Activated naive CD8-positive, alpha-beta T cell (primary cell): ENCODE measurements around the gene KCTD1.

Source experiments
- H3K27ac Mint-ChIP-seq: one replicate; pipeline ENCODE4 v1.8.0; 2021; ENCODE audit warnings: mixed read lengths
- H3K27me3 Mint-ChIP-seq: one replicate; pipeline ENCODE4 v1.8.0; 2021; ENCODE audit warnings: mixed read lengths
- H3K36me3 Mint-ChIP-seq: one replicate; pipeline ENCODE4 v1.8.0; 2021; ENCODE audit warnings: mixed read lengths
- H3K4me1 Mint-ChIP-seq: one replicate; pipeline ENCODE4 v1.8.0; 2021; ENCODE audit warnings: low read depth, mixed read lengths
- H3K4me3 Mint-ChIP-seq: one replicate; pipeline ENCODE4 v1.8.0; 2021; ENCODE audit warnings: mild to moderate bottlenecking, mixed read lengths
- H3K9me3 Mint-ChIP-seq: one replicate; pipeline ENCODE4 v1.8.0; 2021; ENCODE audit warnings: low read depth, mixed read lengths

Gene KCTD1

GRCh38 chr18:26488417-26489009, 59.8 kb downstream of the KCTD1 start:
- Mint-ChIP-seq H3K9me3 (no peaks in the 10 kb centered on the region), H3K4me1 (no peaks in the 10 kb centered on the region), H3K4me3 (no peak overlapping the region), H3K27me3 (no peaks in the 10 kb centered on the region), H3K27ac (no peak overlapping the region), H3K36me3 (peaks cover 3% of the 10 kb centered on the region)

- no peaks in the 10 kb centered on the region for H3K9me3 Mint-ChIP-seq
- no peak overlapping the region for H3K4me3 Mint-ChIP-seq
- no peaks in the 10 kb centered on the region for H3K4me1 Mint-ChIP-seq
- no peak overlapping the region for H3K27ac Mint-ChIP-seq
- no peaks in the 10 kb centered on the region for H3K27me3 Mint-ChIP-seq
- peaks cover 3% of the 10 kb centered on the region for H3K36me3 Mint-ChIP-seq
These were observed 60.9 kb downstream of the KCTD1 start for GRCh38 chr18:26487437-26487836.

- no peaks in the 10 kb centered on the region for H3K4me1 Mint-ChIP-seq
- peaks cover 3% of the 10 kb centered on the region for H3K36me3 Mint-ChIP-seq
- no peak overlapping the region for H3K27ac Mint-ChIP-seq
- H3K4me3 Mint-ChIP-seq: no peak overlapping the region
- no peaks in the 10 kb centered on the region for H3K9me3 Mint-ChIP-seq
- H3K27me3 Mint-ChIP-seq: no peaks in the 10 kb centered on the region
These were observed 64.7 kb downstream of the KCTD1 start for GRCh38 chr18:26483633-26484032.

- Mint-ChIP-seq H3K27me3 (no peaks in the 10 kb centered on the region), H3K4me1 (no peaks in the 10 kb centered on the region), H3K9me3 (no peaks in the 10 kb centered on the region), H3K27ac (no peak overlapping the region), H3K4me3 (no peak overlapping the region), H3K36me3 (peaks cover 3% of the 10 kb centered on the region)
These were observed 65.8 kb downstream of the KCTD1 start for GRCh38 chr18:26482569-26482968.

- no peaks in the 10 kb centered on the region for H3K27me3 Mint-ChIP-seq
- no peak overlapping the region for H3K4me3 Mint-ChIP-seq
- no peaks in the 10 kb centered on the region for H3K4me1 Mint-ChIP-seq
- peaks cover 3% of the 10 kb centered on the region for H3K36me3 Mint-ChIP-seq
- no peak overlapping the region for H3K27ac Mint-ChIP-seq
- no peaks in the 10 kb centered on the region for H3K9me3 Mint-ChIP-seq
These were observed 67.2 kb downstream of the KCTD1 start for GRCh38 chr18:26480897-26481795.

- peaks cover 5% of the 10 kb centered on the region for H3K36me3 Mint-ChIP-seq
- no peak overlapping the region for H3K27ac Mint-ChIP-seq
- no peak overlapping the region for H3K4me3 Mint-ChIP-seq
- H3K9me3 Mint-ChIP-seq: no peaks in the 10 kb centered on the region
- no peaks in the 10 kb centered on the region for H3K4me1 Mint-ChIP-seq
- no peaks in the 10 kb centered on the region for H3K27me3 Mint-ChIP-seq
These were observed 68.7 kb downstream of the KCTD1 start for GRCh38 chr18:26479681-26480079.

- H3K4me3 Mint-ChIP-seq: no peak overlapping the region
- H3K36me3 Mint-ChIP-seq: peaks cover 4% of the 10 kb centered on the region
- H3K4me1 Mint-ChIP-seq: no peaks in the 10 kb centered on the region
- H3K9me3 Mint-ChIP-seq: no peaks in the 10 kb centered on the region
- no peaks in the 10 kb centered on the region for H3K27me3 Mint-ChIP-seq
- H3K27ac Mint-ChIP-seq: no peak overlapping the region
These were observed 69.2 kb downstream of the KCTD1 start for GRCh38 chr18:26479065-26479680.

- H3K27ac Mint-ChIP-seq: no peak overlapping the region
These were observed 70.4 kb downstream of the KCTD1 start for GRCh38 chr18:26477828-26478466.

GRCh38 chr18:26476697-26477096, 71.7 kb downstream of the KCTD1 start:
- H3K27ac Mint-ChIP-seq: no peak overlapping the region
- H3K36me3 Mint-ChIP-seq: peaks cover 3% of the 10 kb centered on the region
- no peaks in the 10 kb centered on the region for H3K9me3 Mint-ChIP-seq
- H3K4me3 Mint-ChIP-seq: no peak overlapping the region
- no peaks in the 10 kb centered on the region for H3K27me3 Mint-ChIP-seq
- H3K4me1 Mint-ChIP-seq: no peaks in the 10 kb centered on the region

More at GRCh38 chr18:26477828-26478466, 70.4 kb downstream of the KCTD1 start:
- no peaks in the 10 kb centered on the region for H3K4me1 Mint-ChIP-seq
- H3K36me3 Mint-ChIP-seq: peaks cover 3% of the 10 kb centered on the region
- no peaks in the 10 kb centered on the region for H3K27me3 Mint-ChIP-seq
- no peak overlapping the region for H3K4me3 Mint-ChIP-seq
- no peaks in the 10 kb centered on the region for H3K9me3 Mint-ChIP-seq

GRCh38 chr18:26474542-26474941, 73.8 kb downstream of the KCTD1 start:
- H3K27me3 Mint-ChIP-seq: no peaks in the 10 kb centered on the region
- H3K9me3 Mint-ChIP-seq: no peaks in the 10 kb centered on the region
- H3K4me3 Mint-ChIP-seq: no peak overlapping the region
- H3K4me1 Mint-ChIP-seq: no peaks in the 10 kb centered on the region
- H3K27ac Mint-ChIP-seq: no peak overlapping the region
- H3K36me3 Mint-ChIP-seq: peaks cover 3% of the 10 kb centered on the region

GRCh38 chr18:26473672-26474071, 74.7 kb downstream of the KCTD1 start:
- Mint-ChIP-seq H3K27ac (no peak overlapping the region), H3K9me3 (no peaks in the 10 kb centered on the region), H3K4me3 (no peak overlapping the region), H3K36me3 (peaks cover 3% of the 10 kb centered on the region), H3K4me1 (no peaks in the 10 kb centered on the region), H3K27me3 (no peaks in the 10 kb centered on the region)

- no peak overlapping the region for H3K27ac Mint-ChIP-seq
- no peaks in the 10 kb centered on the region for H3K9me3 Mint-ChIP-seq
- H3K36me3 Mint-ChIP-seq: peaks cover 3% of the 10 kb centered on the region
- H3K4me3 Mint-ChIP-seq: no peak overlapping the region
- H3K27me3 Mint-ChIP-seq: no peaks in the 10 kb centered on the region
- H3K4me1 Mint-ChIP-seq: no peaks in the 10 kb centered on the region
These were observed 76.5 kb downstream of the KCTD1 start for GRCh38 chr18:26471826-26472225.

- no peaks in the 10 kb centered on the region for H3K27me3 Mint-ChIP-seq
- H3K4me1 Mint-ChIP-seq: no peaks in the 10 kb centered on the region
- H3K36me3 Mint-ChIP-seq: peaks cover 3% of the 10 kb centered on the region
- no peak overlapping the region for H3K4me3 Mint-ChIP-seq
- H3K9me3 Mint-ChIP-seq: no peaks in the 10 kb centered on the region
- no peak overlapping the region for H3K27ac Mint-ChIP-seq
These were observed 77.3 kb downstream of the KCTD1 start for GRCh38 chr18:26471027-26471426.

GRCh38 chr18:26470011-26470637, 78.2 kb downstream of the KCTD1 start:
- Mint-ChIP-seq H3K9me3 (no peaks in the 10 kb centered on the region), H3K4me3 (no peak overlapping the region), H3K36me3 (no peaks in the 10 kb centered on the region), H3K27ac (no peak overlapping the region), H3K4me1 (no peaks in the 10 kb centered on the region), H3K27me3 (no peaks in the 10 kb centered on the region)
